Measurements from ENCODE around the gene NTRK1.
A peak's percentile ranks its signal among the peaks of the same experiment; 100 is the strongest.

Gene NTRK1

GRCh38 chr1:156815307-156815826 lies 45.3 kb upstream of the NTRK1 start:
- peak overlapping the region; percentile 51 for H3K4me3 ChIP-seq
- TF ChIP-seq CTCF (IDR thresholded peaks at IDR 0.05) = no peak
- H3K27ac ChIP-seq = peak overlapping the region in 1 of 2 donors; percentile 83
- DNase-seq (ENCODE audit: low spot score) = no peak

- TF ChIP-seq CTCF (IDR thresholded peaks at IDR 0.05) = no peak
- H3K27ac ChIP-seq = peak overlapping the region in 1 of 2 donors; percentile 83
- DNase-seq (ENCODE audit: low spot score) = no peak
Measured at GRCh38 chr1:156815961-156816422, 44.7 kb upstream of the NTRK1 start.

GRCh38 chr1:156816561-156817328 lies 43.9 kb upstream of the NTRK1 start, which contains the start of gene SH2D2A:
TSS of gene SH2D2A (minus strand) at chr1:156816848. CDS start at chr1:156816708, 140 bp downstream.
- Histone ChIP-seq H3K27ac (peak within 1 kb of the TSS in 1 of 2 donors; percentile 83), H3K4me3 (peak within 1 kb of the TSS; percentile 51)
- no peak for DNase-seq (ENCODE audit: low spot score)
- no peak for TF ChIP-seq CTCF (IDR thresholded peaks at IDR 0.05)

More at GRCh38 chr1:156815961-156816422, 44.7 kb upstream of the NTRK1 start:
- peak overlapping the region; percentile 51 for H3K4me3 ChIP-seq

- TF ChIP-seq CTCF (IDR thresholded peaks at IDR 0.05) = no peak
- Histone ChIP-seq H3K4me3 (no peak overlapping the region), H3K27ac (no peak overlapping the region)
- DNase-seq (ENCODE audit: low spot score) = no peak
Measured at GRCh38 chr1:156821801-156822200, 38.9 kb upstream of the NTRK1 start.

- DNase-seq (ENCODE audit: low spot score) = no peak
- no peak for TF ChIP-seq CTCF (IDR thresholded peaks at IDR 0.05)
- Histone ChIP-seq H3K4me3 (no peak overlapping the region), H3K27ac (no peak overlapping the region)
Measured at GRCh38 chr1:156822680-156823079, 38.0 kb upstream of the NTRK1 start.

GRCh38 chr1:156823210-156823790 lies 37.4 kb upstream of the NTRK1 start:
- no peak for DNase-seq (ENCODE audit: low spot score)
- no peak for TF ChIP-seq CTCF (IDR thresholded peaks at IDR 0.05)
- Histone ChIP-seq H3K4me3 (no peak overlapping the region), H3K27ac (no peak overlapping the region)
